ENCODE measurements around the gene DPPA3. TPM values are rescaled to one million over a fixed set of nuclear protein-coding genes. Genes with fewer than 3 reads are reported as not detected.
"Not testable (repeated sequence)": the region's sequence is repeated elsewhere in the genome, so short reads cannot be mapped to it uniquely, and the experiment has no call there.

The DPPA3 gene
- total and polyA plus RNA-seq, 4 donors = not detected

DNA sequence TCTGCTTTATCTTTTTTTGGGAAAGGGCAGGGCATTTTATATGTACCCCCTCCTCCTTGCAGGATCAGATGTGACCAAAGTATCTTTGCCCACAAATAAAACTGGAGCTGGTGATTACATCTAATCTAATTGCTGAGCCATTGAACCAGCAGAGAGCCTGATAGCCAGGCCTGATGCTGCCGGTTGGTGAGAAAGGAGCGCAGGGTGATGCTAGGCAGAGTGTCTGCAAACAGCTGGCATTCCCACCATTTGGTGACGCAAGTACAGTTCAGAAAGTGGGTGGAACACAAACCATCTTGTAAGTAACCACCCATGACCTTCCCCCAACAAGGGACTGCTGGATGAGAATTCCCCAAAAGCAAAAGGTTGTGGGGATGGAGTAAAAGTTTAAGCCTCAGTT, 12.7 kb downstream of the DPPA3 start:
- 92% methylated on average over 2 of the region's 3 CpGs for WGBS (ENCODE audit: insufficient coverage)
- Histone ChIP-seq H3K4me1 (ENCODE audit: control insufficient read depth, insufficient read depth, low read length) (no peaks in the 10 kb centered on the region), H3K9me3 (ENCODE audit: control insufficient read depth, insufficient read depth, low read length) (no peaks in the 10 kb centered on the region), H3K27me3 (ENCODE audit: control insufficient read depth, insufficient read depth, low read length) (no peaks in the 10 kb centered on the region), H3K27ac (ENCODE audit: low read depth, low read length) (no peak overlapping the region), H3K36me3 (ENCODE audit: control insufficient read depth, insufficient read depth, low read length) (no peaks in the 10 kb centered on the region), H3K4me3 (ENCODE audit: low read depth, low read length) (no peak overlapping the region)
- DNase-seq (ENCODE audit: low read depth in 4 of 6, low spot score in 6 of 6) = no peak

DNA sequence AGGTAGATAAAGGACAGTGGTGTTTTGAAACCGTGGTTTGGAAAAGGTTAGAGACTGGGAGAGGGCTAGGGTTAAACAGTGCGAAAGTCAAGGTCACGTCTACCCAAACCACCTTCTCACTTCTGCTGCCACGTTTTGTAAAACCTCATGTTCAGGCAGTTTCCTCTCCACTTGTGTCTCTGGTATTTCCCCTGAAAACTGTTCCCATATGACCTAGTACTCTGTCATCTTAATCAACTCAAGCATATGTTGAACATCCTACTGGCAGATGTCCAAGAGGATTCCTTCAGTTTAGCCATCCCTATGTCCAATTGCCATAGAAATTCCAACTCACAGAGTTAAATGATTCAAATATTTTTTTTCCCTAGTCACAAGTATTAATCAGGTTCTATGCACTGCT, 18.5 kb downstream of the DPPA3 start:
- DNase-seq (ENCODE audit: low read depth in 4 of 6, low spot score in 6 of 6) = peak in 1 of 6 donors; percentile 8
- no peak overlapping the region for H3K27ac ChIP-seq (ENCODE audit: low read depth, low read length)
- H3K36me3 ChIP-seq (ENCODE audit: control insufficient read depth, insufficient read depth, low read length) = no peaks in the 10 kb centered on the region
- H3K9me3 ChIP-seq (ENCODE audit: control insufficient read depth, insufficient read depth, low read length) = no peaks in the 10 kb centered on the region
- 95% methylated on average over 3 of the region's 4 CpGs for WGBS (ENCODE audit: insufficient coverage)
- no peak overlapping the region for H3K4me3 ChIP-seq (ENCODE audit: low read depth, low read length)
- no peaks in the 10 kb centered on the region for H3K27me3 ChIP-seq (ENCODE audit: control insufficient read depth, insufficient read depth, low read length)
- peaks cover 6% of the 10 kb centered on the region for H3K4me1 ChIP-seq (ENCODE audit: control insufficient read depth, insufficient read depth, low read length)

DNA sequence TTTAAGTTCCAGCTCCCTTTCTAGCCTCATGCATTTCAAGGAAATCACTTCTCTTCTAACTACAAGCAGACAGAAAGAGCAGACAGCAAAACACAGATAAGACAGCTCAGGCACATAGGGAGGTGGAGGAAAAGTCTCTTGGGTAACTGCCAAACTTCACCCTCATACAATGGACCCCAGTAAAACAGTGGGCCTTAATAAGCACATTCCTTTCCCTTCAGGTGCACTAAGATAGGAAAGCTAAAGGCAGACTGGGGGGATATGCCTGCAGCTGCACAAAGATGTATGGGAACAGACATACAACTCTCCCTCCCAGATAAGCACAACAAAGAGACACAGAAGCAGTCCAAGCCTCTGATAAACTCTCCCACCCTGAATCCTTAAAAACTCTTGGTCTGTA, 19.8 kb downstream of the DPPA3 start:
- H3K36me3 ChIP-seq (ENCODE audit: control insufficient read depth, insufficient read depth, low read length); H3K4me3 ChIP-seq (ENCODE audit: low read depth, low read length); H3K9me3 ChIP-seq (ENCODE audit: control insufficient read depth, insufficient read depth, low read length); H3K27ac ChIP-seq (ENCODE audit: low read depth, low read length); H3K4me1 ChIP-seq (ENCODE audit: control insufficient read depth, insufficient read depth, low read length); H3K27me3 ChIP-seq (ENCODE audit: control insufficient read depth, insufficient read depth, low read length); DNase-seq (ENCODE audit: low read depth in 4 of 6, low spot score in 6 of 6): not testable (repeated sequence)

DNA sequence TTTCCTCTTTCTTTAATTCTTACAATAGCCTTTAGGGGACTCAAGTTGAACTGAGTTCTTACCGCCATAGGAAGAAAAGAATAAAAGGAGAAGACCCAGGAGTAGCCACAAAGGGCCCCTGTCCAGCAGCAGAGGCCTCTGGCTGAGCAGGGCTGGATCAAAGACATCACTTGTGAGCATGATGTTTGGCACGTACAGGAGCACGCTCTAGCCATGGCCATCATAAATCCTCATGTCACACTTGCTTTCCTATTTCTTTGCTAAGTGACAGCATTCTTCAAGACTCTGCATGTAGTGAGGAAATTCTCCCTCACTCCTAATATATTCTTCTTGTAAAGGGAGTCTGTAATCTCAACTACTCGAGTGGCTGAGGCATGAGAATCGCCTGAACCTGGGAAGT, 20.3 kb downstream of the DPPA3 start:
- Histone ChIP-seq H3K4me3 (ENCODE audit: low read depth, low read length) (no peak overlapping the region), H3K36me3 (ENCODE audit: control insufficient read depth, insufficient read depth, low read length) (no peaks in the 10 kb centered on the region), H3K4me1 (ENCODE audit: control insufficient read depth, insufficient read depth, low read length) (peaks cover 6% of the 10 kb centered on the region), H3K27ac (ENCODE audit: low read depth, low read length) (no peak overlapping the region), H3K9me3 (ENCODE audit: control insufficient read depth, insufficient read depth, low read length) (no peaks in the 10 kb centered on the region), H3K27me3 (ENCODE audit: control insufficient read depth, insufficient read depth, low read length) (no peaks in the 10 kb centered on the region)
- 0% methylated on average over 1 of the region's 5 CpGs for WGBS (ENCODE audit: insufficient coverage)
- DNase-seq (ENCODE audit: low read depth in 4 of 6, low spot score in 6 of 6) = peak in 5 of 6 donors; percentile 2 to 71 (median 31)

DNA sequence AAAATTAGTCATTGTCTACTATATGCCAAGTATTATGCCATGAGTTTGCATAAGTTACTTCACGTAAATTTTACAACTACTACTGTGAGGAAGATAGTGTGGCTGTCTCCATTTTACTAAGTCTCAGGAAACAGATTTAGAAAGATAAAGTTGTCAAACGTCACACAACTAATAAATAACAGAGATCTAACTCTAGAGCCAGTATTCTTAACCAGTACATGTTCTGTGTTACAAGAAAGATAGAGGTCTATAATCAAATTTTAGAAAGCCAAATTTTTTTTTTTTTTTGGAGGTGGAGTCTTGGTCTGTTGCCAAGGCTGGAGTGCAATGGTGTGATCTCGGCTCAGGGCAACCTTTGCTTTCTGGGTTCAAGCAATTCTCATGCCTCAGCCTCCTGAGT, 21.8 kb downstream of the DPPA3 start:
- no peak for DNase-seq (ENCODE audit: low read depth in 4 of 6, low spot score in 6 of 6)
- no CpG with 5 or more reads among the region's 3 CpGs for WGBS (ENCODE audit: insufficient coverage)

DNA sequence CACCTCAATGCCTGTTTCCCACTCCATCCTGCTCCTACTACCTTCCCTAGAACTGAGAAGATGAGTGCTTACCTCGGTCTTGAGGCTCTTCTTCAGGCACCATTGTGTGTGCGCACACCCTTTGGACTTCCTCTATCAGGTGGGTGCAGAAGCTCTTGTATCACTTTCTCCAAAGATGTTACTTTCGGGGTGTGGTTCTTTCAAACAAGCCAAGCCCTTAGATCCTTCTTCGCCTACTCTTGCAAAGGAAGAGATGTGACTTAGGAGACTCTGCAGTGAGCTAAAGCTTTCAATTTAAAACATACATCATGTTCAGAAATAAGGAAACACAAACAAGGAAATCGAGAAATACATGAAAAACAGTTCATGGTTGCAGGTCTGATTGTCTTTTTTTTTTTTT, 36.0 kb downstream of the DPPA3 start, which contains the start of gene CLEC4C:
CLEC4C (minus strand) TSS at position 130 of the 400 bp plus-strand sequence; CDS start at position 103, 27 bp downstream.
- H3K4me1 ChIP-seq (ENCODE audit: control insufficient read depth, insufficient read depth, low read length) = no peaks in the 10 kb centered on the region

More for the DNA sequence above, 21.8 kb downstream of the DPPA3 start:
- Histone ChIP-seq H3K9me3 (ENCODE audit: control insufficient read depth, insufficient read depth, low read length) (no peaks in the 10 kb centered on the region), H3K4me3 (ENCODE audit: low read depth, low read length) (no peak overlapping the region), H3K27ac (ENCODE audit: low read depth, low read length) (no peak overlapping the region), H3K4me1 (ENCODE audit: control insufficient read depth, insufficient read depth, low read length) (peaks cover 6% of the 10 kb centered on the region), H3K27me3 (ENCODE audit: control insufficient read depth, insufficient read depth, low read length) (no peaks in the 10 kb centered on the region), H3K36me3 (ENCODE audit: control insufficient read depth, insufficient read depth, low read length) (no peaks in the 10 kb centered on the region)

DNA sequence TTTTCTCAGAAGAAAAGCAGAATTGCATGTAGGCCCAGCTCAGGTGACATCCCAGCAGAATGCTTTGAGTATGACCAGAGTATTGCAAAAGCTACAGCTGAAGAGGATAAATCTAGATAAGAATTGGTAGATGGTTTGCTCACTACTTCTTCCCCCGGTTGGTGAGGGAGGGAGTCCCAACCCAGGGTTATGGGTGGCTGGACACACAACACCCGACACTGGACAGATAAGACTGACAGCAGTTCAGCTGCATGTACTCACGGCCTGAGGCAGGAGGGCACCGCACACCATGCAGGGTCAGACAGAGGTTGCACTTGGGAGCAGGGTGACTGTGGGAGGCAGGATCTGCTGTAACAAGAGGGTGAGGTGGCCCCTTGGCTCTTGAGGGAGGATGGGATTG, 37.6 kb downstream of the DPPA3 start:
- H3K4me1 ChIP-seq (ENCODE audit: control insufficient read depth, insufficient read depth, low read length) = no peaks in the 10 kb centered on the region
- H3K4me3 ChIP-seq (ENCODE audit: low read depth, low read length) = no peak overlapping the region
- WGBS (ENCODE audit: insufficient coverage) = 72% methylated on average over 3 of the region's 4 CpGs
- H3K36me3 ChIP-seq (ENCODE audit: control insufficient read depth, insufficient read depth, low read length) = no peaks in the 10 kb centered on the region
- H3K27me3 ChIP-seq (ENCODE audit: control insufficient read depth, insufficient read depth, low read length) = no peaks in the 10 kb centered on the region
- H3K9me3 ChIP-seq (ENCODE audit: control insufficient read depth, insufficient read depth, low read length) = no peaks in the 10 kb centered on the region
- no peak for DNase-seq (ENCODE audit: low read depth in 4 of 6, low spot score in 6 of 6)
- H3K27ac ChIP-seq (ENCODE audit: low read depth, low read length) = no peak overlapping the region

More for the DNA sequence above, 36.0 kb downstream of the DPPA3 start, which contains the start of gene CLEC4C:
- Histone ChIP-seq H3K27me3 (ENCODE audit: control insufficient read depth, insufficient read depth, low read length) (no peaks in the 10 kb centered on the region), H3K27ac (ENCODE audit: low read depth, low read length) (no peak within 1 kb of the TSS), H3K4me3 (ENCODE audit: low read depth, low read length) (no peak within 1 kb of the TSS), H3K9me3 (ENCODE audit: control insufficient read depth, insufficient read depth, low read length) (no peaks in the 10 kb centered on the region), H3K36me3 (ENCODE audit: control insufficient read depth, insufficient read depth, low read length) (no peaks in the 10 kb centered on the region)
- 93% methylated on average over 2 of the region's 5 CpGs for WGBS (ENCODE audit: insufficient coverage)
- no peak for DNase-seq (ENCODE audit: low read depth in 4 of 6, low spot score in 6 of 6)

DNA sequence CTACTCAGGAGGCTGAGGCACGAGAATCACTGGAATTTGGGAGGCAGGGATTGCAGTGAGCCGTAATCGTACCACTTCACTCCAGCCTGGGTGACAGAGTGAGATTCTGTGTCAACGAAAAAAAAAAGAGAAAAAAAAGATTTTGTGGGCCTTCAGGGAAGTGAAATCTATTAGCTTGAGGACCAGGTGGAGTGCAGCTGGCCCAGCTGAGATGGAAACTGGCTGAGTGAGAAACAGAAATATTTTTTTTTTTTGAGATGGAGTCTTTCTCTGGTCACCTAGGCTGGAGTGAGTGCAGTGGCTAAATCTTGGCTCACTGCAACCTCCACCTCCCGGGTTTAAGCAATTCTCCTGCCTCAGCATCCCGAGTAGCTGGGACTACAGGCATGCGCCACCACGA, 38.2 kb downstream of the DPPA3 start:
- 90% methylated on average over 7 of the region's 8 CpGs for WGBS (ENCODE audit: insufficient coverage)
- no peak overlapping the region for H3K27ac ChIP-seq (ENCODE audit: low read depth, low read length)

DNA sequence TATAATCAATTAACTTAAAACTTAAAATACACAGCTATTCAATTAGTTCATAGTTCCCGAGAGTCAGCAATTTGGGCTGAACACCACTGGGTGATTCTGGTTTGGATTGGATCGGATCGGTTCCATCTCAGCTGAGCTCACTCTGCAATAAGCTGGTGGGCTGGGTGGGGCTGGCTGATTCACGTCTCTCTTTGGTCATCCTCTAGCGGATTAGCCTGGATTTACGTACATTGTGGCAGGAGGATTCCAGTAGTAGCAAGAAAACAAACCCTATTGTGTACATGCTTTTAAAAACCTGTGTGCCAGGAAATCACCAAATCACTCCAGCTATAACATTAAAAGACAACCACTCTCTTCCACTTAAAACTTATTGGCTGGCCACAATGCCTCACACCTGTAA, 39.1 kb downstream of the DPPA3 start:
- no peak overlapping the region for H3K27ac ChIP-seq (ENCODE audit: low read depth, low read length)
- no peaks in the 10 kb centered on the region for H3K27me3 ChIP-seq (ENCODE audit: control insufficient read depth, insufficient read depth, low read length)
- no peaks in the 10 kb centered on the region for H3K4me1 ChIP-seq (ENCODE audit: control insufficient read depth, insufficient read depth, low read length)
- no peaks in the 10 kb centered on the region for H3K36me3 ChIP-seq (ENCODE audit: control insufficient read depth, insufficient read depth, low read length)
- no peaks in the 10 kb centered on the region for H3K9me3 ChIP-seq (ENCODE audit: control insufficient read depth, insufficient read depth, low read length)
- DNase-seq (ENCODE audit: low read depth in 4 of 6, low spot score in 6 of 6) = no peak
- WGBS (ENCODE audit: insufficient coverage) = 83% methylated on average over 3 of the region's 6 CpGs
- no peak overlapping the region for H3K4me3 ChIP-seq (ENCODE audit: low read depth, low read length)

More for the DNA sequence above, 38.2 kb downstream of the DPPA3 start:
- H3K4me1 ChIP-seq (ENCODE audit: control insufficient read depth, insufficient read depth, low read length) = no peaks in the 10 kb centered on the region
- DNase-seq (ENCODE audit: low read depth in 4 of 6, low spot score in 6 of 6) = no peak
- H3K36me3 ChIP-seq (ENCODE audit: control insufficient read depth, insufficient read depth, low read length) = no peaks in the 10 kb centered on the region
- H3K9me3 ChIP-seq (ENCODE audit: control insufficient read depth, insufficient read depth, low read length) = no peaks in the 10 kb centered on the region
- H3K27me3 ChIP-seq (ENCODE audit: control insufficient read depth, insufficient read depth, low read length) = no peaks in the 10 kb centered on the region
- H3K4me3 ChIP-seq (ENCODE audit: low read depth, low read length) = no peak overlapping the region

DNA sequence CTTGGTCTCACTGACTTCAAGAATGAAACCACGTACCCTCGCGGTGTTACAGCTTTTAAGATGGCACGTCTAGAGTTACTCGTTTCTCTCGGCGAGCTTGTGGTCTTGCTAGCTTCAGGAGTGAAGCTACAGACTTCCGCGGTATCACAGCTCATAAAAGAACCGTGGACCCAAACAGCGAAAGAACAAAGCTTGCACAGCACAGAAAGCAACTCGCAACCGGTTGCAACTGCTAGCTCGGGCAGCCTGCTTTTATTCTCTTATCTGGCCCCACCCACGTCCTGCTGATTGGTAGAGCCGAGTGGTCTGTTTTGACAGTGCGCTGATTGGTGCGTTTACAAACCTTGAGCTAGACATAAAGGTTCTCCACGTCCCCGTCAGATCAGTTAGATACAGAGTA, 40.2 kb downstream of the DPPA3 start:
- 93% methylated on average over 20 of the region's 20 CpGs for WGBS (ENCODE audit: insufficient coverage)
- Histone ChIP-seq H3K4me3 (ENCODE audit: low read depth, low read length) (no peak overlapping the region), H3K27ac (ENCODE audit: low read depth, low read length) (no peak overlapping the region), H3K9me3 (ENCODE audit: control insufficient read depth, insufficient read depth, low read length) (no peaks in the 10 kb centered on the region), H3K36me3 (ENCODE audit: control insufficient read depth, insufficient read depth, low read length) (no peaks in the 10 kb centered on the region), H3K27me3 (ENCODE audit: control insufficient read depth, insufficient read depth, low read length) (no peaks in the 10 kb centered on the region), H3K4me1 (ENCODE audit: control insufficient read depth, insufficient read depth, low read length) (no peaks in the 10 kb centered on the region)
- no peak for DNase-seq (ENCODE audit: low read depth in 4 of 6, low spot score in 6 of 6)
